NCI-H2196 (cell line): ENCODE data around the gene PPP1R14C.
"Not testable (repeated sequence)": the region's sequence is repeated elsewhere in the genome, so short reads cannot be mapped to it uniquely, and the experiment has no call there.

Source experiments
- DNase-seq: peaks from one replicate; lab custom pipeline; 2025; ENCODE audit not compliant: unreplicated experiment; lab: John Stamatoyannopoulos, UW

PPP1R14C gene

GRCh38 chr6:150137711-150138110 is 5.1 kb upstream of the PPP1R14C start:
- not testable (repeated sequence) for DNase-seq

- no peak for DNase-seq
These were observed 4.2 kb upstream of the PPP1R14C start for GRCh38 chr6:150138638-150139037.

- DNase-seq, result no peak
These were observed 3.3 kb upstream of the PPP1R14C start for GRCh38 chr6:150139533-150139932.

GRCh38 chr6:150140236-150140969 is 2.4 kb upstream of the PPP1R14C start:
- no peak for DNase-seq

GRCh38 chr6:150142097-150142669 is 661 bp upstream of the PPP1R14C start:
- no peak for DNase-seq

- DNase-seq, result no peak
These were observed 861 bp downstream of the PPP1R14C start for GRCh38 chr6:150143516-150144293.

GRCh38 chr6:150144294-150144868 is 1.5 kb downstream of the PPP1R14C start:
- no peak for DNase-seq

- no peak for DNase-seq
These were observed 2.6 kb downstream of the PPP1R14C start for GRCh38 chr6:150145427-150145826.

GRCh38 chr6:150145830-150146229 is 3.0 kb downstream of the PPP1R14C start:
- no peak for DNase-seq

- DNase-seq, result no peak
These were observed 3.6 kb downstream of the PPP1R14C start for GRCh38 chr6:150146436-150146835.

- DNase-seq, result no peak
These were observed 6.3 kb downstream of the PPP1R14C start for GRCh38 chr6:150149146-150149545.

GRCh38 chr6:150150458-150150820 is 7.6 kb downstream of the PPP1R14C start:
- DNase-seq, result no peak

- DNase-seq, result no peak
These were observed 8.2 kb downstream of the PPP1R14C start for GRCh38 chr6:150150821-150151646.

- DNase-seq, result no peak
These were observed 10.3 kb downstream of the PPP1R14C start for GRCh38 chr6:150152891-150153876.

- DNase-seq, result no peak
These were observed 11.2 kb downstream of the PPP1R14C start for GRCh38 chr6:150153905-150154492.

GRCh38 chr6:150156460-150156859 is 13.6 kb downstream of the PPP1R14C start:
- DNase-seq, result no peak

GRCh38 chr6:150157081-150157480 is 14.2 kb downstream of the PPP1R14C start:
- DNase-seq, result no peak

- no peak for DNase-seq
These were observed 16.9 kb downstream of the PPP1R14C start for GRCh38 chr6:150159757-150160156.

- no peak for DNase-seq
These were observed 21.1 kb downstream of the PPP1R14C start for GRCh38 chr6:150163970-150164369.
